GM18508 (cell line): ENCODE measurements around the gene CDC73.

Experiments
- ATAC-seq: cut with Tn5 transposase; IDR thresholded peaks from one replicate; pipeline ENCODE4 v1.9.1; 2021; ENCODE audit warnings: moderate number of reproducible peaks; ENCODE audit not compliant: insufficient read depth, unreplicated experiment

The CDC73 gene

DNA sequence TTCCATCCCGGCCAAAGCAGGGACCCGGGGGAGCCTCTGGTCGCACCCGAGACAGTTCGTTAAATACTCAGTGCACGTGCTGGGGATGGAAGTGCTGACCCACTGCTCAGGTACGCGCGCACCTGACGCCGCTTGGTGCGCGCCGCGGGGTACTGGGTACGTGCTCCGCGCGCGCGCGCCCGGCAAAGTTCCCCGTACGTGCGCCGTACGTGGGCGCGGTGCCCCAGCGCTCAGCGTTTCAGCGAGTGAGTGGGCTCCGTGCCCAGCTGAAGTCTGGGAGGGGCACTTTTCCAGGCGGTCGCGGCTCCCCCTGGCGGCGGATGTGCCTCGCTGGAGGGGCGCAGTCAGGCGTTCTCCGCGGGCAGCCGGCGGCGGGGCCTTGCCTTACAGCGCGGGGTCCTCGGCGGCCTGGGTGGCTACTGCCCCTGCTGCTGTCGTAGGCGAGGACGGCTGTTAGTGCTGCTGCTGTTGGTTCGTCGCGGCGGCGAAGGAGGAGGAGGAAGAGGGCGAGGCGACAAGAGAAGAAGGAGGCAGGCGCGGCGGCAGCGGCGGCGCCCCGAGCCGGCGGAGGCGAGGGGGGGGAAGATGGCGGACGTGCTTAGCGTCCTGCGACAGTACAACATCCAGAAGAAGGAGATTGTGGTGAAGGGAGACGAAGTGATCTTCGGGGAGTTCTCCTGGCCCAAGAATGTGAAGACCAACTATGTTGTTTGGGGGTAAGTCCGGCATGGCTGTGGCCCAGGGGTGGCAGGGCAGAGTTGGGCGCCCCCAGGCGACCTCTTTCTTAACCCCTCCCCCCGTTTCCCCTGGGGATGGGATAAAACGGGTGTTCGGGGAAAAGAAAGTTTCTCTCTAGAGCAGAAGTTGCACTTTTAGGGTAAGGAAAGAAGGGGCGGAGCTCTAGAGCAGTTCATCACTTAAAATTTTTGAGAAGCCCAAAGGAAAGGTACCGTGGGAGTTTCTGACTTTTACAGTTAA lies at the start of gene CDC73:
CDC73 (plus strand) TSS at position 416 of the 978 bp plus-strand sequence; CDS start at position 586, 170 bp downstream.
- ATAC-seq, result peak; percentile 92

DNA sequence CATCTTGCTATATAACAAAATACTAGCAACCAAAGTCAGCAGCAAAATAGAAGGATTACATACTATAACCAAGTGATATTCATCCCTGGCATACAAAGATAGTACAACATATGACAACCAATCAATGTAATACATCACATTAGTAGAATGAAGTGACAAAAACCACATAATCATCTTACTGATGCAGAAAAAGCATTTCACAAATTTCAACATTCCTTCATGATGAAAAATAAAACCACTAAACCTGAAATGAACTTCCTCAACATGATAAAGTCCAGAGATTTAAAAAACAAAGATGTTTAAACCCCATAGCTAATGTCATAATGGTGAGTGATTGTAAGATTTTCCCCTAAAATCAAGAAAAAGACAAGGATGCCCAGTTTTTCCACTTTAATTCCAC lies 43.8 kb upstream of the CDC73 start:
- no peak for ATAC-seq

DNA sequence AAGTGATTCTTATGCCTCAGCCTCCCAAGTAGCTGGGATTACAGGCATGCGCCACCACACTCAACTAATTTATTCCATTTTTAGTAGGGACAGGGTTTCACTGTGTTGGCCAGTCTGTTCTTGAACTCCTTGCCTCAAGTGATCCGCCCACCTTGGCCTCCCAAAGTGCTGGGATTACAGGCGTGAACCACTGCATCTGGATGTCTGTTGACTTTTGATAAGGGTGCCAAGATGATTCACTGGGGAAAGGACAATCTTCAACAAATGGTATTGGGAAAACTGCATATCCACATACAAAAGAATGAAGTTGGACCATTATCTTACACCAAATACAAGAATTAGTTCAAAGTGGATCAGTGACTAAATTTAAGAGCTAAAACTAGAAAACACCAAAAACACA lies 42.6 kb upstream of the CDC73 start:
- ATAC-seq, result no peak

GRCh38 chr1:193083365-193084088 lies 38.3 kb upstream of the CDC73 start:
- ATAC-seq, result peak; percentile 78

GRCh38 chr1:193085263-193085662 lies 36.6 kb upstream of the CDC73 start:
- ATAC-seq, result no peak

DNA sequence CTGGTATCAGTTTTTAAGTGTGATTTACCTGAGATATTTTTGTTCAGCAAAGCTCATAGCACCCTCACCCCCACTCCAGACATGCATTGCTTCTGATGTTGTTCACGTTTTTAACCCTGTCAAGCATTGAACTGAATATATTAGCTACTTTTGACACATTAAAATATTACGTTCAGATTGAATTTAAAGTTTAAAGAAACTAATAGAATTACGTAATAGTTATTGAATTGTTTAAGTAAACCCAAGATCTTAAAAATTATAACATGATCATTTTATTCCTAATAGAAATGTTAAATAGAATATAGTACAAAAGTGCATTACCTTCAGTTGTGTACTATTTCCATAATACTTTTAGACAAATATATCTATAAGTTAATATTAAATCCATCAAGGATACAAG lies 35.5 kb upstream of the CDC73 start:
- no peak for ATAC-seq

DNA sequence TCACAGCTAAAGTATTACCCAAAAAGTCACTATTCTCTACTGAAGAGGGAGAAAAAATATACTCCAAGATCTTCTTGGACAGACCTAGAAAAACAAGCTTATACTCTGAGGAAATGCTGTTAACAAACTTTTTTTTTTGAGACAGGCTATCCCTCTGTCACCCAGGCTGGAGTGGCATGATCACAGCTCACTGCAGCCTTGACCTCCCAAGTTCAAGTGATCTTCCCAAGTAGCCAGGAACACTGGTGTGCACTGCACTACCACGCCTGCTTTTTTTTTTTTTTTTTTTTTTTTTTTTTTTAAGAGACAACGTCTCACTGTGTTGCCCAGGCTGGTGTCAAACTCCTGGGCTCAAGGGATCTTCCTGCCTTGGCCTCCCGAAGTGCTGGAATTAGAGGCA lies 33.9 kb upstream of the CDC73 start:
- no peak for ATAC-seq

DNA sequence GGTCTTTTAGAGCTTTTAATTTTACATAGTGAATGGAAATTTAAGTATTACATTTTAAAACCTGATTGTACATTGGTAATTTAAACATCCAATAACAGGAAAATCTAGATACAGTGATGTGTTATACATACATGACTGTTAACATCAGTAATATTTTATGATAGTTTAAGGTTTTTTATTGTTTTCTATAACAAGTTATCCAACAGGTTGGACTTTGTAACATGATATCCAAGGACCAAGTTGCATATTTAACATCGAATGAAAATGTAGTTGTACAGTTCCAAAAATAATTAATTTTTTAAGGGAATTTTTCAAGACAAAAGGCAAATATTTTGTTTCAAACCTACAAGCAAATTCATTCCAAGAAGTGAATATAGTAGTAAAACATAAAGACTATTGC lies 31.0 kb upstream of the CDC73 start:
- ATAC-seq, result no peak

- no peak for ATAC-seq
Measured at GRCh38 chr1:193094112-193094511, 27.7 kb upstream of the CDC73 start.

DNA sequence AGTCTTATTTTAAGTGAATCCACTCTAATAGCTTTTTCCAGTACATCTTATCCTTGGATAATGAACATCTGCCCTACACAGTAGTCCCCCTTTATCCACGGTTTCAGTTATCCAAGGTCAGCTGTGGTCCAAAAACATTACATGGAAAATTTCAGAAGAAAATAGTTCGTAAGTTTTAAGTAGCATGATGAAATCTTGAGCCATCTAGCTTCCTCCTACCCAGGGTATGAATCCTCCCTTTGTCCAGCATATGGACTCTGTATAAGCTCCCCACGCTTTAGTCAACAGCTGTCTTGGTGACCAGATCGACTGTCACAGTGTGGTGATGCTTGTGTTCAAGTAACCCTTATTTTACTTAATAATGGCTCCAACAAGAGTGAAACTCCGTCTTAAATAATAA lies 19.2 kb upstream of the CDC73 start:
- ATAC-seq, result no peak

DNA sequence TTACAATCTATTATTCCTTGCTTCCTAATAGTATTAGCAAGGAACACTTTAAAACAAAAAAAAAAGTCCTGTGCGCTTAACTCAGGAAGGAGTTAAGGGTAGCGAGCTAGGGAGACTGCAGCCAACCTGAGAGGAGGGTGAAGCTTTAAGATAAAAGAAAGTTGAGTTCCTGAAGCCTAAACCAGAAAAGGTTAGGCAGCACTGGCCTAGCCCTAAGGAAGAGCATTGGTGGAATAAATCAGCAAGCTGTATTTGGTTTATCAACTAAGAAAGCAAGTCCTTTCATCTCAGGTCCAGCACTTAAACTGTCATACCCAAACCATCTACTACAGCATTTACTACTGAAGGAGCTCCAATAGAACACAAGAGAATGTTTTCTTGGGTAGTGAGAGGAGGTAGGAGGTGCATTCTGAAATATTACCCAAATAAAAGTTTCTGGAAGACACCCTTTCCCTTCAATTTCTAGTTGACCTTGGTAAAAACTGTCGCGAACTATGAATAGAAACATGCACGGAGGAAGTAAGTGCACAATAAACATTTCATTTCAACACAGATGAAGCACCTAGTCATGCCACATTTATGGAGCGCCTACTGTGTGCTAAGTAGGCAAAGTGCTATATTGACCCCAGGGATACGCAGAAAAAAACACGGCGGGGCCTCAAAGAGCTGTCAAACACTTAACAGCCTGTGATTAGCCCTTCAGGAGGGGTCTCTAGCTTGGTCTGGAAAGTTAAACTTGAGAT lies 17.9 kb upstream of the CDC73 start:
- ATAC-seq, result no peak

DNA sequence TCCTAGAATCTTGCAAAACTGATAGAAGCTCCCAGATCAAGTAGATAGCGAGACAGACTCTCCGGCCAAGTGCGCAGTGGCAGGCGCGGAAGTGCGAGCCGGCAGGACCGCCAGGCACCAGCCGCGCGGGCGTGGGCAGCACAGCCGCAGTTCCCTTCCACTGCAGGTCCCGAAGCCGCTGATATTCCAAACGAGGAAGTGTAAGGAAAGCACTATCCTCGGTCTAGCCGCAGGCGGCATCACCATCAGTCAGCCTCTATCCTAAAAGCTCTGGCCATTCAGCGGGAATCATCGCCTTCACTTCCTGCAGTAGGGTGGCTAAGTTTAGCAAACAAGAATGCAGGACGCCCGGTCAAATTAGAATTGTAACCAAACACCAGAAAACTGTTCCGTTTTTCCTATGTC lies 17.3 kb upstream of the CDC73 start:
- peak; percentile 22 for ATAC-seq

- ATAC-seq, result peak; percentile 54
Measured at GRCh38 chr1:193104907-193105820, 16.7 kb upstream of the CDC73 start, which contains the start of gene GLRX2. GLRX2 (minus strand) TSS chr1:193105414; CDS start chr1:193105382, 32 bp downstream.

DNA sequence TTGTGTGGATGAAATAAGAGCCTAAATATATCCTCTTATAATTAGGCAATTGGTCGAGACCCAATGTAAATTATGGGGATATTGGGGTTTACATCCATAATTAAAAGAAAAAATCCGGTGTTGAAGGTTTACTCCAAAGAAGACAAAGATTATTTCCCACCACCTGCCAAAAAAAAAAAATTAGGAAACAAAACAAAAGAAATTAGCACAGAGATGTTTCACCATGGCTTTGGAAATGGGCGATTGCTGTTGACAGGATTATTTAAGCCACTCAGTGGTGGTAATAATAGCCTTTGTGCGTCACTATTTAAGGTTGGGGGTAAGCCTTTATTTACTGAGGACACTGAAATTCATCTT lies 16.0 kb upstream of the CDC73 start:
- no peak for ATAC-seq

- ATAC-seq, result no peak
Measured at GRCh38 chr1:193108471-193108870, 13.4 kb upstream of the CDC73 start.

- no peak for ATAC-seq
Measured at GRCh38 chr1:193109619-193110018, 12.2 kb upstream of the CDC73 start.

- ATAC-seq, result no peak
Measured at GRCh38 chr1:193110246-193110645, 11.6 kb upstream of the CDC73 start.

DNA sequence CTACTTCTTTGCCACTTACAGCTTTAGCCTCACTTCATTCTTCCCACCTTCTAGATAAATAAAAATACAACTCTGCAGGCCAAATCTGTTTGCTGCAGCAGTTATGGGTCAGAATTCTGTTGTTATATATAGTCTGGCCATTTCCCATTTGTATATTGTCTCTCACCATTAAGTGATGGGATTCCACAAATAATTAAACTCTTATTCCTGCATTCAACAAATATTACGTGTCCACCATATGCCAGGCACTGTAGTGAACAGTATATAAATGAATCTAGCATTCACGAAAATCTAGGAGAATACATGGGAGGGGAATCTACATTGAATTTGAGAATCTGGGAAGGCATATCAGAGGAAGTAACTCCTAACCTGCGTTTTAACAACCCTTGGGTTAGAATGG lies 11.0 kb upstream of the CDC73 start:
- no peak for ATAC-seq

DNA sequence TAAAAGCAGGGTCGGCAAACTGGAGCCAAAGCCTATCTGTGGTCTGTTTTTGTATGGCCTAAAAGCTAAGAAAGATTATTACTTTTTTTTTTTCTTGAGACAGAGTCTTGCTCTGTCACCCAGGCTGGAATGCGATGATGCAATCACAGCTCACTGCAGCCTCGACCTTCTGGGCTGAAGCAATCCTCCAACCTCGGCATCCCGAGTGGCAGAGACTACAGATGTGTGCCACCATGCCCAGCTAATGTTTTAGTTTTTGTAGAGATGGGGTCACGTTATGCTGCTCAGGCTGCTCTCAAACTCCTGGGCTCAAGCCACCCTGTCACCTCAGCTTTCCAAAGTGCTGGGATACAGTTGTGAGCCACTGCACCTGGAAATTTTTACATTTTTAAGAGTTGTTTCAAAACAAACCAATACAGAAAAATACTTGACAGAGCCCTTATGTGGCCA lies 10.2 kb upstream of the CDC73 start:
- no peak for ATAC-seq
